UCSD-AML1 (cell line): ENCODE results near the gene PPP1CA.

Source experiments
- DNase-seq: peaks from one replicate; lab custom pipeline; 2025; ENCODE audit not compliant: unreplicated experiment; lab: John Stamatoyannopoulos, UW

Gene PPP1CA

DNA sequence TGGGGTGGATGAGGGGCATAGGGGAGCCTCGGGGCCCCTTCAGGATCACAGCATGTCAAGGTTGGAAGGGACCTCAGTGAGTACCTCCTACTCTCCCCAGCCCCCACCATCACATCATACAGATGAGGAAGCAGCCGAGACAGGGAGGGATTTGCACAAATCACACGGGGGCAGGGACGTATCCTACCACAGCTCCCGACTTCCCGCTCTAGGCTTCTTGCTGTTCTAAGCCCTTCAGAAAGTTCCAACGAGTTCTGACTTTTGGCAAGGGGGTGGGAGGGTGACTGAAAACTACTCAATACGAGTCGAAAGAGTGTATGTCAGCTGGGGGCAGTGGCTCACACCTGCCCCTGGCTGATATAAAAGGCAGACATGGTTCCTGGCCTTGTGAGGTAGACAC lies 14.6 kb downstream of the PPP1CA start:
- DNase-seq = no peak

- no peak for DNase-seq
Measured at GRCh38 chr11:67384851-67385366, 16.7 kb downstream of the PPP1CA start.

GRCh38 chr11:67382276-67383136 lies 19.2 kb downstream of the PPP1CA start:
- DNase-seq = peak; percentile 80

GRCh38 chr11:67381244-67381972 lies 20.2 kb downstream of the PPP1CA start:
- DNase-seq = no peak

GRCh38 chr11:67379061-67380058 lies 22.3 kb downstream of the PPP1CA start:
- no peak for DNase-seq

GRCh38 chr11:67378544-67378943 lies 23.1 kb downstream of the PPP1CA start:
- no peak for DNase-seq

DNA sequence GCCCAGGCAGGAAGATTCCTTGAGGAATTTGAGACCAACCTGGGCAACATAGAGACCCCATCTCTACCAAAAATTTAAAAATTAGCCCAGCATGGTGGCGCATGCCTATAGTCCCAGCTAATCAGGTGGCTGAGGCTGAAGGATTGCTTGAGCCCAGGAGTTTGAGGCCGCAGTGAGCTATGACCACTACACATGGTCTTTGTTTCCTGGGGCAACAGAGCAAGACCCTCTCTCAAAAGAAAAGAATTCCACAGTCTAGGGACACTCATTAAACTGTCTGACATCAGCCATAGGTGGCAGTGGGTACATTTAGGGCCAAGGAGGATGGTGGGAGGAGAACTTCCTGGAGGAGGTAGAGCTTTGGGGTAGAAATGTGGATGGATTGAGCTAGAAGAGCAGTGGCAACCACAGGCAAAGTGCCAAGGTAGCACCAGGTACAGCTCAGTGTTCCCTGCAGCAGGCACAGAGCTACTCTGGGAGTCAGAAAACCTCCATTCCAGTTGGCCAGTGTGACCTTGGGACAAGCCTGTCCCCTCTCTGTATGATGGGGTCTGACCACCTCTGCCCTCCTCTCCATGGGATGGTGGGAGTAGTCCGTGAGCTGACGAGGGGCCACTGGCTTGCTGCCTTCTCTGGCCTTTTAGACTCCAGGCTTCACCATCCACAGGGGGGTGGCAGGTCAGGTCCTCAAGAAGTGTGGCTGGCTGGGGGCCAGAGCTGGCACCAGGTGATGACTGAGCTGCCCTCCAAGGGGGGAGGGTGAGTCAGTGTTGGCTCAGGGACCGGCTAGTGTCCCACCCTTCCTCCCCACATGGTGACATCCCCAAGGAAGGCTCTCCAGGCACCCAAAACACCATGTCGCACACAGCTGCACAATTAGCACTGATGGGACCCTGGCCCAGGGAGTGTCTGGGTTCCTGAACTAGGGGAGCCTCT lies 24.5 kb downstream of the PPP1CA start:
- no peak for DNase-seq

DNA sequence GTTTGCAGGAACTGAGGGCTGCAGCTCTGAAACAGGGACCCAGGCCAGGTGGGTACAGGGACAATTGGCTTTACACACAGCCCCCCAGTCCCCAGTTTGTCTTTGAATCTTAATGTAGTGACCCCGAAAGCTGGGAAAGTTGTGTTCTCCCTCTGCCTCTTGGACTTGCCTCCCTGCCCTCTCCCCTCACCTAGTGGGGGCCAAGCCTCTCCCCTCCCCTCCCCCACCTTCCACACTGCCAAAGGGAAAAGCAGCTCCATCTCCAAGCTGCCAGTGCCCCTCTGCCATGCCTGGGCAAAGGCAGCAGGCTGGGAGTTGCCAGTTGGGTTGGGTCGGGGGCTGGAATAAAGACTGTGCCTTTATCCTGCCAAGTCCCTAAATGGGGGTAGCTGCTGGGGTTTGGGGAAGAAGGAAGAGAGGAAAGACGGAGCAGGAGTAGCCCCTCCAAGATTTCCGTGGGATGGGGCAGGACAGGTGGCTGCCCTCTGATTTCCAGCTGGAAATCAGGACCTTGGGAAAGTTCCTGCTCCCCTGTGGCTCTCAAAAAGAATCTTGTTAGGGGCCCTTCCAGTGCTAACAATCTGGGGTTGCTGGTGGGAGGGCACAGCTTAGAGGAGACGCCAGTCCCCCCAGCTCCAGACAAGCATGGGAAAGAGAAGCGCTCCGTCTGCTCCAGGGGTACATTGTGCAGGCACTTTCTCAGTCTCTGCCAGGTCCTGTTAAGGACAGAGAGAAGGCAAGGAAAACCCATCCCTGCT lies 25.4 kb downstream of the PPP1CA start:
- DNase-seq = no peak

GRCh38 chr11:67375320-67376055 lies 26.2 kb downstream of the PPP1CA start:
- DNase-seq = no peak

GRCh38 chr11:67374571-67375281 lies 26.9 kb downstream of the PPP1CA start:
- DNase-seq = no peak

GRCh38 chr11:67373648-67374570 lies 27.7 kb downstream of the PPP1CA start:
- peak; percentile 59 for DNase-seq

DNA sequence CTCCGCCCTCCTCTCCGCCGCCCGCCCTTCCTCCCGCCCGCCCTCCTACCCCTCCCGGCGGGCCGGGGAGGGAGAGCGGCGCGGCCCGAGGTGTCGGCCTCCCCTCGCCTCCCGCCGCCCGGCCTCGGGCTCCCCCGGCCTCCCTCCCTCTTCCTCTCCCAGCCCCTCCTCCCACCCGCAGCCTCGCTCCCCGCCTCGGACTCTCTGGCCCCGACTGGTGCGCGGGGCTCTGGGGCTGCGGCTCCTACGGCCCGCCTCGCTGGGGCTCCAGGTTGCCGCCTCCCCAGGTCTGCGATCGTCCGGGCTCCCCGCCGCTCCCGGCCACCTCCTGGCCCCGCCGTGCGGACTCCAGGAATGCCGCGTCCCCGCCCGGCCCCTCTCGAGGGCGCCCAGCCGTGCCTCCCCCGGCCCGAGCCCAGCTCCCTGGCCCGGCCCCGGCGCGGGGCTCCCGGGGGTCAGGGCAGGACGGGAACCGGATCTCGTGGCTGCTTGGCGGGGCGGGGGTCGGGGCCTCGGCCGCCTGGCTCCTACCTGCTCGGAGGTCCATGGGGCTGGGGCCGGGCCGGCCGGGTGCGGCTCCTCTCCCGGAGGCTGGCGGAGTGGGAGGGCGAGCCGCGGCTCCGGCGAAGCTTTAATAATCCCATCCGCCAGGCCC lies 28.5 kb downstream of the PPP1CA start, which contains the start of gene CLCF1:
CLCF1 (minus strand) TSS at position 606 of the 655 bp plus-strand sequence; CDS start at position 547, 59 bp downstream.
- DNase-seq = peak; percentile 47

DNA sequence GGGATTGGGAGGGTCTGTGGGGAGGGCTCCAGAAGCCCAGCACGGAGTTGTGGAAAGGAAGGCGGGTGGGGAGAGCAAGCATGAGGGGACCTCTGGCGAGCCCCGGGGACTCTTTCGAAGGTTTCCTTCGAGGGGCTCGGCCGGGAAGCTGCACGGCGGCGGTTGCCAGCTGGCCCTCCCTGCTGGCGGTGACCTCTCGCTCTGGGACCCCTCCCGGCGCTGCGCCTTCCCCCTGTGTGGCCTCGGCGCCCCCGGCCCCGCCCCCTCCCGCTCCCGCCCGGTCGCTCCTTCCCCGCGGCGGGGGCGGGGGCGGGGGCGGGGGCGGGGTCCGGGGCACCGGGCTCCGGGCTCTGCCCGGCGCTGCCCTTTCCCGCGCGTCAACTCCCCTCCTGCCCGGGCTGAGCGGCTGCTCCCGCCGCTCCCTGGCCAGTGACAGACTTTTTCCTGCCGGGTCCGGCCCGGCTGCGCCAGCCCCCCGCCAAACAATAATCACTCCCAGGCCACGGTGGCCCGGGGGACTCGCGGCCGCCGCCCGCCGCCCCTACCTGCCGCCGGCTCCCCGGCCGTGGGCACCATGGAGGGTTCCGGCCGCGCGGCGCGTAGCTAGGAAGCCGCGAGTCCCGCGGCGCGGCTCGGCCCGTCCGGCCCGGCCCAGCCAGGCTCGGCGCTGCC lies 29.2 kb downstream of the PPP1CA start:
- DNase-seq = no peak

DNA sequence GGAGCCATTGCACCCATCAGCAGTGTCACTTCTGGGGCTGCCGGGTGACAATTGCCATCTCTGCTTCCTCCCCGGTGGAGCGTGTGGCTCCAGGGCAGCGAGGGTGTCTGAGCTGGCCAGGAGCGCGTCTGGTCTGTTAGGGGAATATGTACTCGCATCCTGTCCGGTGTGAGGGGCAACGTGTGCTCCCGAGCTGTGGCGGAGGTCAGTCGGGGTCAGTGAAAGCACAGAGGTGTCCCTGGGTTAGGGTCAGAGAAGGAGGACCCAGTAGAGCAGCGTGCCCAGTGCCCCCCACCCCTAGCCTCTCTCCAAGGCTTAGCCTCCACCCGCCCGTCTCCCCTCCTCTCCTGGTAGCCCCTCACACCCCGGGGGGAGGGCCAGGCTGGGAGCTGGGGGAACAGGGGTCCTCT lies 29.7 kb downstream of the PPP1CA start:
- DNase-seq = no peak

- peak; percentile 43 for DNase-seq
Measured at GRCh38 chr11:67371189-67371910, 30.3 kb downstream of the PPP1CA start.
